K562 (cell line): ENCODE results near the gene CASKIN2.

ENCODE experiments used
- ATF4 ChIP-seq: fragments of 450-650 bp; formaldehyde crosslinking; IDR thresholded peaks from 2 replicates; pipeline ENCODE4 v1.4.0; 2022; ENCODE audit warnings: mild to moderate bottlenecking, moderate library complexity
- BRF2 ChIP-seq: IDR thresholded peaks from 3 replicates; pipeline ENCODE4 v1.6.1; 2011; ENCODE audit warnings: borderline replicate concordance, mild to moderate bottlenecking; ENCODE audit not compliant: insufficient read length, insufficient read depth
- FOXJ3 ChIP-seq: sonication (generic); formaldehyde crosslinking; IDR thresholded peaks from 2 replicates; pipeline ENCODE4 v1.4.0; 2020; ENCODE audit warnings: mild to moderate bottlenecking, missing genetic modification reagents
- JUN ChIP-seq, 2 experiments: sonication (generic) in 1 of 2; formaldehyde crosslinking in 1 of 2; IDR thresholded peaks; 2 replicates each; pipeline versions ENCODE4 v1.6.1 to v1.8.0; 2012 to 2022; ENCODE audit warnings: borderline replicate concordance in 2 of 2, mild to moderate bottlenecking in 2 of 2, improper control_type of control experiment in 1 of 2, low read depth in 1 of 2, low read length in 1 of 2, missing genetic modification reagents in 1 of 2
- KLF6 ChIP-seq: fragments of 250-450 bp; sonication (Bioruptor Pico); IDR thresholded peaks from 2 replicates; pipeline ENCODE4 v1.4.0; 2020; ENCODE audit warnings: mild to moderate bottlenecking, moderate library complexity, borderline replicate concordance
- MXD1 ChIP-seq: fragments of 250-450 bp; sonication (Bioruptor Pico); IDR thresholded peaks from 2 replicates; pipeline ENCODE4 v1.8.0; 2021; ENCODE audit warnings: borderline replicate concordance, mild to moderate bottlenecking, moderate library complexity; ENCODE audit not compliant: poor library complexity, severe bottlenecking
- MYBL2 ChIP-seq, 2 experiments: fragments of 450-650 bp in 1 of 2; sonication (generic) in 1 of 2; formaldehyde crosslinking in 1 of 2; IDR thresholded peaks; 2 replicates each; pipeline versions ENCODE4 v1.6.1 to v1.8.1; 2017 to 2022; ENCODE audit warnings: borderline replicate concordance in 1 of 2, inconsistent platforms in 1 of 2, low read depth in 1 of 2, mild to moderate bottlenecking in 1 of 2, missing genetic modification reagents in 1 of 2, moderate library complexity in 1 of 2

GRCh38 chr17:75472119-75472518 is 43.2 kb downstream of the CASKIN2 start:
- TF ChIP-seq KLF6 (CRISPR knock-in tag), result no peak
- no peak for TF ChIP-seq ATF4
- TF ChIP-seq FOXJ3 (CRISPR knock-in tag), result no peak
- TF ChIP-seq BRF2, result no peak
- no peak for TF ChIP-seq MYBL2 (IDR thresholded peaks at IDR 0.05; ENCODE audit: low read depth)
- TF ChIP-seq MYBL2 (CRISPR knock-in tag; IDR thresholded peaks at IDR 0.05; ENCODE audit: borderline replicate concordance), result no peak
- no peak for TF ChIP-seq JUN (IDR thresholded peaks at IDR 0.05; ENCODE audit: borderline replicate concordance, low read depth, low read length)
- TF ChIP-seq JUN (CRISPR knock-in tag; IDR thresholded peaks at IDR 0.05; ENCODE audit: borderline replicate concordance), result no peak
- TF ChIP-seq MXD1 (CRISPR knock-in tag), result no peak
